OCI-M2 (cell line): Measurements from ENCODE around the gene MCRS1.
"Not testable (repeated sequence)": the region's sequence is repeated elsewhere in the genome, so short reads cannot be mapped to it uniquely, and the experiment has no call there.

Experiments
- DNase-seq: peaks from one replicate; lab custom pipeline; 2025; ENCODE audit not compliant: unreplicated experiment; lab: John Stamatoyannopoulos, UW

MCRS1 gene

DNA sequence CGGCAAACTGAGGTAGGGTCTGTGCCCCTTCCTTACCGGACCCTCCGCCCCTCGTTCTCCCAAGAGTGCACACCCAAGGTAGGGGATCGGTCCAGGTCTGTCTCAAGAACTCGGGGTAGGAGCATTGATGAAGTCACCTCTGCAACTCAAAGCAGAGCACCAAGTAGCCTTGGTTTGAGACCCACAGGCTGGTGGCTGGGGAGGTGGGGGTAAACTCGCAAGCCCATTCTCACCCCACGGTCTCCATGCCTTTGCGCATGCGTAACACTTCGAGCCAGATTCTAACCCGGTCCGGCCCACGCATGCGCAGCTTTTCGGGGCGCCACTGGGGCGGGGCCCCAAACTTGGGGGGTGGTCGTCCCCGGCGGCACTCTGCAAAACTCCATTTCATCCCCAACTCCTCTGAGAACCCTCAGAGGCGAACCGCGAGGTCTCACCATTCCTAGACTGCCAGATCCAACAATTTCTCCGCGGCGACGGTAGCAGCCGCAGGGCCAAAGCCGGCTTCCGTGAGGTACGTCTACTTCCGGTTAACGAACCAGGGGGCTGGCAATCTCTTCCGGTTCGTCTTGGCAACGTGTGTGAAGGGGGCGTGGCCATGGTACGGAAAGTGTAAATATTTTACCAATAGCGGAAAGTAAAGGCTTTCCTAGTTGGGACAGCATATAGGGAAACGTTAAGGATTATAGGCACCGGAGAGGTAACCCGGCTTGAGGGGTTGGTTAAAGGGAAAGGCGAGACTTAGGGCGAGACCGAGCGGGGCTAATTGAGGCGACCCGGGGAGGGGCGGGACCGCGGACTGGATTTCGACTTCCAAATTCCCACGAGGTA lies at the start of gene MCRS1:
Gene MCRS1 (minus strand): TSS at position 532 of the 831 bp plus-strand sequence. CDS start 1,411 bp downstream, outside the sequence.
- DNase-seq, result peak; percentile 69

DNA sequence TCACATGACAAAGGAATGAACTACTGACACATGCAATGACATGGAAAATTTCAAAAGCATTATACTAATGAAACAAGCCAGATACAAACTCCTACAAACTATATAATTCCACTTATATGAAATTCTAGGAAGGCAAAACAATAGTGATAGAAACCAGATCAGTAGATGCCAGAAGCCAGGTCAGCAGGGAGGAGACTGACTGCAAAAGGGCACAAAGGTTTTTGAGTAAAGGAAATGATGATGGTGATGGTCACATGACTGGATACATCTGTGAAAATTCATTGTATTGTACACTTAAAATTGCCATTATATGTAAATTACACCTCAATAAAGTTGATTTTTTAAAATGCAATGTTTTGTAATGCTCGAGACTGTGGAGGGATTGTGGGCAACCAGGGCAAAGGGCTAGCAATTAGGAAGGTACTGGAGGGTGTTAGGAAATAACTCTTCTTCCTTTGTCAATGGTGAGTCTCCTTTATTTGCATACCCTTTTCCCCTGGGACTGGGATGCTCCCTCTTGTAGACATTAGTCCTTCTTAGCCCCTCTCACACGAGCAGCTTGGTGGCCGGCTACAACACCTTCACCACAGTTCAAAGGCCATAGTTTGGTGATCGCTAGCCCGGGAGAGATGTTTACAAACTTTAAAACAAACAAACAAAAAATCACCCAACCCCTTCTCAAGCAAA lies 48.7 kb upstream of the MCRS1 start:
- DNase-seq, result no peak

- DNase-seq, result no peak
Observed at GRCh38 chr12:49615725-49616124, 47.8 kb upstream of the MCRS1 start.

DNA sequence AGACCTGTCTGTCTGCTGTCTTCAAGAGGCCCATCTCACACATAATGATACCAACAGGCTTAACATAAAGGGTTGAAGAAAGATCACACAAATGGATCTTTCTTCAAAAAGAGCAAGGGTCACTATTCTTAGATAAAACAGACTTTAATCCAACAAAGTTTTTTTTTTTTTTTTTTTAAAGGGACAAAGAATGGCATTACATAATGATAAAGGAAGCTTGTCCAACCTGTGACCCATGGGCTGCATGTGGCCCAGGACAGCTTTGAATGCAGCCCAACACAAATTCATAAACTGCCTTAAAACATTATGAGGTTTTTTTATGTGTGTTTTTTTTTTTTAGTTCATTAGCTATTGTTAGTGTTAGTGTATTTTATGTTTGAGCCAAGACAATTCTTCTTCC lies 44.3 kb upstream of the MCRS1 start:
- DNase-seq, result no peak

GRCh38 chr12:49610785-49611184 lies 42.8 kb upstream of the MCRS1 start:
- DNase-seq, result not testable (repeated sequence)

DNA sequence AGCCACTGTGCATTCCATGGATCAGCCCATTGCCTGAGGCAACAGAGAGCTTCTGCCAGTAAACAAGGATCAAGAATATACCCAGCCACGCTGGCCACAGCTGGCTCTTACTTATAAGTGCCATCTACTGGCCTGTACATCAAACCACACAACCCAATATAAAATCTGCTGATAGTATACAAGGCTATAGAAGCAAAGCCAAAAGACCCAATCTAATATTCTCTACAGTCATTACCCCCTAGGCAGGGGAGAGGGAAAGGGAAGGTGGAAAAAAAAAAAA lies 41.9 kb upstream of the MCRS1 start:
- DNase-seq, result no peak

- no peak for DNase-seq
Observed at GRCh38 chr12:49609059-49609874, 41.3 kb upstream of the MCRS1 start.

DNA sequence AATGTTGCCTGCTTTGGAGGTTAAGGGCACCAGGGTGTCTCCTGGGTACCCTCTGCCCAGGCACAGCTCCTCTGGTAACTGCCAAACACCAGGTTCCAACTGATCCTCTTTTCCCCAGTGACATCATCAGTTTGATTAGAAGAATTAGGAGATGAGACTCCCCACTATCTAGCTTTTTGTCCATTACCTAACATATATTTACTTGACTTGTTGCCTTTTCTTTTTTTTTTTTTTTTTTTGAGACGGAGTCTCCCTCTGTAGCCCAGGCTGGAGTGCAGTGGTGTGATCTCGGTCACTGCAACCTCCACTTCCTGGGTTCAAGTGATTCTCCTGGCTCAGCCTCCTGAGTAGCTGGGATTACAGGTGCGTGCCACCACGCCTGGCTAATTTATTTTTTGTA lies 37.6 kb upstream of the MCRS1 start, which contains the start of gene FAM186B:
Gene FAM186B (minus strand): TSS at position 101 of the 400 bp plus-strand sequence. CDS start 162 bp downstream, outside the sequence.
- not testable (repeated sequence) for DNase-seq

- no peak for DNase-seq
Observed at GRCh38 chr12:49604856-49605255, 36.9 kb upstream of the MCRS1 start.

DNA sequence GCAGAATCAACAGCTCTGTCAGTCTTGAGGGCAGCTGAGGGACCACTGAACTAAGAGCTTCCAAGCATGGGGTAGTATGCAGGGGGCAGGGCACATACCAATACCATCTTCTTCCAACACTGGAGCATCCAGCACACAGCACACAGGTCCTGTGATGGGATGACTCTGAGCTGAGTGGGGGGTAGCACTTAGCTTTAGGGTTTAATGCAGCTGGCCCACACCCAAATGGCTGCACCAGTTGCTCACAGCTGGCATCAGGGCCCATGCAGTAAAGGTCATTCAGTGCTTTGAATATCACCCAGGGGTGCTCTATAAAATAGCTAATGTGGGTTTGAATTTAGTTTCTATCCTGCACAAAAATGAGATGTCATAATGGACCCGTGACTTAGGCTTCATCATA lies 35.8 kb upstream of the MCRS1 start:
- DNase-seq, result no peak

- DNase-seq, result no peak
Observed at GRCh38 chr12:49599961-49600360, 32.0 kb upstream of the MCRS1 start.

DNA sequence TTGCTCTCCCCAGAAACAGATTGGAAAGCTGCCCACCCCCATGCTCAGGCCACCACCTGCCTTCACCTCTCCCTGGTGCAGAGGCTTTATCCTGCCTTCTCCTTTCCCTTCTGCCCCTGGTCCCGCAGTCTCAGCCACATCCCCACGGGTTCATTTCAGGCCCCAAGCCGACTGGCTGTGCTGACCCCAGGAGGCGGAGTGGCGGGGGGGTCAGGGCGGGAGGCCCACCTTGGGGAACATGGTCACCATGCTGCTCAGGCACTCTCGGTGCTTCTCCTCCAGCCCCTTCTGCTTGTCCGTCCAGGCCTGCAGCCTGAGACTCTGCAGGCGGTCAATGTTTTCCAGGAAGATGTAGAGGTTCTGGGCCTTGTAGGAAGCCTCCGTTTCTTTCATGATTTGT lies 30.6 kb upstream of the MCRS1 start:
- no peak for DNase-seq

DNA sequence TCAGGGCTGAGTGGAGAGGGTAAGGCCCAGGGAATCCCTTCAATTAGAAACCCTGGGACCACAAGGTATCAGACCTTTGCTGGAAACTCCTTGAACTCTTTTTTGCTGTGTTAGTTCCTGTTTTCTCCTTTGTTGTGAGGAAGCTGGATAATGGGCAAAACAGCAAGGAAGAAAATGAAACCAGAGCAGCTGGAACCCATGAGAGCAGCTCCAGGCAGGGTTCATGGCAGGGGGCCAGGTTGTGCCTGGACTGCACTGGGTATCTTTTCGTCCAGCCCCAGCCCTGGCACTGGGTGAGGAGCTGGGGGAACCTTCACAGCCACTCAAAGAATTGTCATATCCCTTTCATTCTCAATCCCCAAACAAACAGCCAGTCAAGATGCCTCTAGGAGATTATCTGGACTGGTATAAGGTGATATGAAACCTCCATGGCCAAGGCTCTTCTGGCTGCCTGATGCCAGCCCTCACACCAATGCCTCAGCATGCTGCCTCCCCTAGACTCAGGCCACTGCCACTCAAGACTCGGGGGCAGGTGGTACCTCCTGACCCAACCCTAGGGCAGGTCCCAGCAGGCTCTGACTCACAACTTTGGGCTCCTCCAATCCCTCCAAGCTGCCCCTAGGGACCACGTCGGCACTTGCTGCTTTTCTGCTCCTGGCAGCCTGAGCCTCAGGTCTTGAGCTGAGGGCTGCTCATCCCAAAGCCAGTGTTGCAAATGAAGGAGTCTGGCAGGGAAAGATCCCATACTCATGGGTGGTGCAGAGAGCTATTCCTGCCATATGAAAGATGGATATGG lies 21.0 kb upstream of the MCRS1 start:
- no peak for DNase-seq

- DNase-seq, result no peak
Observed at GRCh38 chr12:49588281-49588680, 20.3 kb upstream of the MCRS1 start.

GRCh38 chr12:49587174-49587908 lies 19.4 kb upstream of the MCRS1 start:
- no peak for DNase-seq

GRCh38 chr12:49585477-49586459 lies 17.8 kb upstream of the MCRS1 start:
- DNase-seq, result no peak

DNA sequence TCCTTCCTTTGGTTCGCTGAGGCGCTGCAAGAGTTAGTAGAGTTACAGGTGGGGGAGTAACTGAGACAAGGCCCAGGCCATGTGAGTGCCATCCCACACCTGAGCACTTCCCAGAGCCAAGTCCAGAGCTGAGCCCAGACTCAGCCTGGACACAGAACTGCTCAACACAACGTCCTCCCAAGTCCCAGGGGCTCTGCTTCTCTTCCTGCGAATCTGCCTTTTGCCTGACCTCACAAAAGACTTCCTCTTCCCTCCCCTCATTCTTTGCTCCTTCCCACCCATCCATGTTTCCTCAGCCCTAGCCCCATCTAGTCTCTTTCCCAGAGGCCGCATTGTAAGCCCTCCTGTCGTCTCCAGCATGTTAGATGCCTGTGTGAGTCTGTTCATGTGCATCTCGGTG lies 16.6 kb upstream of the MCRS1 start:
- no peak for DNase-seq

GRCh38 chr12:49583366-49584094 lies 15.6 kb upstream of the MCRS1 start:
- DNase-seq, result no peak
